A549 (cell line): ENCODE results near the gene RASA3. TPM values are rescaled to one million over a fixed set of nuclear protein-coding genes. Genes with fewer than 3 reads are reported as not detected.

Experiments
- ATAC-seq, 2 experiments: fragments of 200-7000 bp in 1 of 2; fragments of >200 bp in 1 of 2; cut with Nextera tagmentation in 1 of 2; cut with Tn5 transposase in 1 of 2; 3 replicates each; pipeline versions ENCODE4 v1.8.0 to v1.9.1; 2018 to 2020; ENCODE audit warnings: mild to moderate bottlenecking in 1 of 2, moderate library complexity in 1 of 2
- CTCF ChIA-PET: fragments of 300-600 bp; sonication (Branson Sonifier 250); formaldehyde crosslinking; extraction: SDS; loops from one replicate; lab custom pipeline; 2021; ENCODE audit warnings: antibody characterized with exemption, inconsistent platforms; lab: Yijun Ruan, JAX
- POLR2A ChIA-PET: fragments of 350-600 bp; formaldehyde crosslinking; extraction: SDS; loops from one replicate; lab custom pipeline; 2021; ENCODE audit warnings: antibody characterized with exemption, inconsistent platforms; lab: Yijun Ruan, JAX
- DNase-seq, 2 experiments: peaks; one replicate each; pipeline versions ENCODE4 v3.0.0 to v3.0.0-alpha.2; 2011 to 2016; ENCODE audit warnings: low read depth in 1 of 2, low spot score in 1 of 2
- FAIRE-seq: peaks from 2 replicates; lab custom pipeline; 2011; peaks lifted over from hg19 to GRCh38; lab: Jason Lieb, UNC
- H3K27ac ChIP-seq, 2 experiments: fragments of >200 bp; sonication (Bioruptor Twin); formaldehyde crosslinking; 3 replicates each; pipeline ENCODE4 v1.5.1; 2016 to 2017
- H3K4me1 ChIP-seq: fragments of >200 bp; sonication (Bioruptor Twin); formaldehyde crosslinking; 3 replicates; pipeline ENCODE4 v1.6.1; 2016
- H3K4me2 ChIP-seq: fragments of >200 bp; sonication (Bioruptor Twin); formaldehyde crosslinking; 3 replicates; pipeline ENCODE4 v1.6.1; 2016
- H3K4me3 ChIP-seq: fragments of >200 bp; sonication (Bioruptor Twin); formaldehyde crosslinking; 3 replicates; pipeline ENCODE4 v1.5.1; 2016
- H3K9me3 ChIP-seq: fragments of >200 bp; sonication (Bioruptor Twin); formaldehyde crosslinking; 3 replicates; pipeline ENCODE4 v1.6.1; 2016
- CHD2 ChIP-seq: fragments of 150-350 bp; IDR thresholded peaks from 2 replicates; pipeline ENCODE4 v1.6.1; 2014; ENCODE audit warnings: low read length; ENCODE audit not compliant: partially characterized antibody
- CHD4 ChIP-seq: fragments of 200-600 bp; sonication (generic); IDR thresholded peaks from 2 replicates; pipeline ENCODE4 v1.6.1; 2016; ENCODE audit warnings: antibody characterized with exemption, mild to moderate bottlenecking, borderline replicate concordance
- EHF ChIP-seq: fragments of 250-450 bp; sonication (Bioruptor Pico); IDR thresholded peaks from 2 replicates; pipeline ENCODE4 v1.5.0; 2020; ENCODE audit warnings: mild to moderate bottlenecking
- EHMT2 ChIP-seq: fragments of 200-600 bp; sonication (generic); IDR thresholded peaks from 2 replicates; pipeline ENCODE4 v1.6.1; 2016; ENCODE audit warnings: antibody characterized with exemption, low read depth, mild to moderate bottlenecking, moderate library complexity
- EP300 ChIP-seq, 2 experiments: fragments of >200 bp; sonication (Bioruptor Twin); formaldehyde crosslinking; IDR thresholded peaks; 2 replicates in 1 of 2; 3 replicates in 1 of 2; pipeline ENCODE4 v1.6.1; 2016 to 2017
- ESRRA ChIP-seq: fragments of 150-350 bp; IDR thresholded peaks from 2 replicates; pipeline ENCODE4 v1.6.1; 2014; ENCODE audit warnings: mild to moderate bottlenecking, low read length, borderline replicate concordance
- FOXS1 ChIP-seq: fragments of 250-450 bp; sonication (Bioruptor Pico); IDR thresholded peaks from 2 replicates; pipeline ENCODE4 v1.5.0; 2020; ENCODE audit warnings: mild to moderate bottlenecking, moderate library complexity
- HDAC2 ChIP-seq: fragments of 200-600 bp; sonication (generic); IDR thresholded peaks from 2 replicates; pipeline ENCODE4 v1.6.1; 2016
- HOXA7 ChIP-seq: fragments of 250-450 bp; sonication (Bioruptor Pico); IDR thresholded peaks from 2 replicates; pipeline ENCODE4 v1.5.0; 2020; ENCODE audit warnings: mild to moderate bottlenecking, moderate library complexity
- HOXB5 ChIP-seq: fragments of 250-450 bp; sonication (Bioruptor Pico); IDR thresholded peaks from 2 replicates; pipeline ENCODE4 v1.5.0; 2020; ENCODE audit warnings: mild to moderate bottlenecking, moderate library complexity
- JUN ChIP-seq, 2 experiments: fragments of >200 bp; sonication (Bioruptor Twin); formaldehyde crosslinking; IDR thresholded peaks; 2 replicates in 1 of 2; 3 replicates in 1 of 2; pipeline ENCODE4 v1.6.1; 2016 to 2017
- JUNB ChIP-seq: fragments of >200 bp; sonication (Bioruptor Twin); formaldehyde crosslinking; IDR thresholded peaks from 2 replicates; pipeline ENCODE4 v1.6.1; 2016
- KDM5A ChIP-seq: fragments of 200-600 bp; sonication (generic); IDR thresholded peaks from 2 replicates; pipeline ENCODE4 v1.6.1; 2016; ENCODE audit warnings: antibody characterized with exemption, mild to moderate bottlenecking
- MAFK ChIP-seq: fragments of 450-650 bp; IDR thresholded peaks from 2 replicates; pipeline ENCODE4 v1.6.1; 2014; ENCODE audit not compliant: partially characterized antibody
- MAZ ChIP-seq: fragments of 150-350 bp; IDR thresholded peaks from 2 replicates; pipeline ENCODE4 v1.6.1; 2014; ENCODE audit warnings: antibody characterized with exemption, low read depth, low read length, borderline replicate concordance
- MYC ChIP-seq: IDR thresholded peaks from 2 replicates; pipeline ENCODE4 v1.6.1; 2012; ENCODE audit warnings: mild to moderate bottlenecking, inconsistent platforms, low read length, improper control_type of control experiment, borderline replicate concordance
- RARB ChIP-seq: fragments of 250-450 bp; sonication (Bioruptor Pico); IDR thresholded peaks from 2 replicates; pipeline ENCODE4 v1.8.0; 2021; ENCODE audit warnings: mild to moderate bottlenecking, moderate library complexity
- RNF2 ChIP-seq: fragments of 200-600 bp; sonication (generic); IDR thresholded peaks from 2 replicates; pipeline ENCODE4 v1.6.1; 2016; ENCODE audit warnings: low read depth, mild to moderate bottlenecking, antibody characterized with exemption, moderate library complexity, borderline replicate concordance
- SMC3 ChIP-seq: fragments of >200 bp; sonication (Bioruptor Twin); formaldehyde crosslinking; IDR thresholded peaks from 3 replicates; pipeline ENCODE4 v1.6.1; 2018; ENCODE audit warnings: inconsistent platforms
- SREBF2 ChIP-seq: fragments of 450-650 bp; IDR thresholded peaks from 2 replicates; pipeline ENCODE4 v1.6.1; 2014; ENCODE audit warnings: mild to moderate bottlenecking, moderate library complexity
- TFCP2L1 ChIP-seq: fragments of 250-450 bp; sonication (Bioruptor Pico); IDR thresholded peaks from 2 replicates; pipeline ENCODE4 v1.5.0; 2021; ENCODE audit warnings: mild to moderate bottlenecking
- ZNF302 ChIP-seq: fragments of 250-450 bp; sonication (Bioruptor Pico); IDR thresholded peaks from 2 replicates; pipeline ENCODE4 v1.9.0; 2021; ENCODE audit warnings: inconsistent platforms, mild to moderate bottlenecking, moderate library complexity
- WGBS: methylation state at CpG from one replicate; pipeline ENCODE4 v1.1.6; 2017; ENCODE audit errors: missing lambda C conversion rate; 5-methylcytosine and 5-hydroxymethylcytosine counted together
- polyA plus RNA-seq, 4 experiments: library from polyadenylated mRNA; depleted of rRNA in 3 of 4; stranded (reverse); fragments of >200 nt; fragmentation: RNase III in 1 of 4; extraction: RNeasy Plus Mini Kit Qiagen cat#74134 plus additional on column Dnase treatment in 1 of 4; gene quantifications; 2 replicates in 3 of 4; 3 replicates in 1 of 4; pipeline ENCODE4 v1.2.3, GENCODE V29; 2011 to 2017
- TF ChIP-seq, protein P1 (sequence below): IDR thresholded peaks from 2 replicates; pipeline ENCODE4 v1.6.1; 2012; ENCODE audit warnings: low read depth, borderline replicate concordance
- TF ChIP-seq, protein P2 (sequence below): fragments of >200 bp; sonication (Bioruptor Twin); formaldehyde crosslinking; IDR thresholded peaks from 3 replicates; pipeline ENCODE4 v1.6.1; 2016
- TF ChIP-seq, protein P3 (sequence below): fragments of 250-450 bp; sonication (Bioruptor Pico); IDR thresholded peaks from 2 replicates; pipeline ENCODE4 v1.5.0; 2020; ENCODE audit warnings: low read depth, mild to moderate bottlenecking, moderate library complexity
- TF ChIP-seq, protein P4 (sequence below): IDR thresholded peaks from 2 replicates; pipeline ENCODE4 v1.6.1; 2012

Gene RASA3
- polyA plus RNA-seq, 2 of the 4 experiments (the other 2 are of a cell fraction), result 4.3 to 7.6 TPM

DNA sequence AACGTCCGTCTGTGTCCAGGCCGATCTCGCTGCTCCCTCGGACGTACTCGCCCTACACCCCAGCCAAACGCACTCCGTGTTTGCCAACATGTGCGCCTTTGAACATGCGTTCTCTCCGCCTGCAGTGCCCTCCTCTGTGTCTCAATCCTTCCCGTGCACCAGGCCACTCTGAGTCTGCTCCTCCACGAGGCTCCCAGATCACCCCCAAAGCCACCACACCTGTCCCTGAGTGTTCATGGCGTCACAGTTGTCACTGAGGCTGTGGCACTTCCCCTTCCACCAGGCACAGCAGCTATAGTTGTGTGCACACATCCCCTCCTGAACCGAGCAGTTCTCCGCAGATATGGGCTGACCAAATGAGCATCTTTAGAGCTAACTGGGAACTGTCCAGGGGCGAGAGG lies 35.6 kb downstream of the RASA3 start (continued):
- no peak for TF ChIP-seq ESRRA
- TF ChIP-seq, protein P1, sequence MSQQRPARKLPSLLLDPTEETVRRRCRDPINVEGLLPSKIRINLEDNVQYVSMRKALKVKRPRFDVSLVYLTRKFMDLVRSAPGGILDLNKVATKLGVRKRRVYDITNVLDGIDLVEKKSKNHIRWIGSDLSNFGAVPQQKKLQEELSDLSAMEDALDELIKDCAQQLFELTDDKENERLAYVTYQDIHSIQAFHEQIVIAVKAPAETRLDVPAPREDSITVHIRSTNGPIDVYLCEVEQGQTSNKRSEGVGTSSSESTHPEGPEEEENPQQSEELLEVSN, result no peak

DNA sequence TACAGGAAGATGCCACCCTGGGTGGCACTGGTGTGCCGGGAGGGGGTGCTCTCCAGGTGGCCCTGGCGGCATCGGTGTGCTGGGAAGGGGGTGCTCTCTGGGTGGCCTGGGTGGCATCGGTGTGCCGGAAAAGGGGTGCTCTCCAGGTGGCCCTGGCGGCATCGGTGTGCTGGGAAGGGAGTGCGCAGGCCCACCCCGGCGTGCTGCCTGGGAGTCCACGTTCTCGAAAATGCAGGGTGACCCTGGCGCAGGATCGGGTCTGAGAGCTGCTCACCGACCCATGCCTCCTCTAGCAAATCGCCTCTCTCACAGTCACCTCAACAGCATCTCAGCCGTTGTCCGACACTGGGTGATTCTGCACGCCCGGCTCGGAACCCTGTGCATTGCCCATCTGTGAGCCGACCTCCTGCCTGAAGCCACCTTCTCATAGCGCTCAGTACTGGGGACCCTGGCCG lies 36.4 kb downstream of the RASA3 start:
- 91% methylated on average over 17 of the region's 24 CpGs for WGBS
- H3K4me2 ChIP-seq, result no peak overlapping the region
- TF ChIP-seq CHD2 (no peak), RARB (CRISPR knock-in tag) (no peak), TFCP2L1 (CRISPR knock-in tag) (no peak), JUN (IDR thresholded peaks at IDR 0.05) (no peak), RNF2 (no peak), MAZ (no peak), ESRRA (no peak), JUNB (no peak), MAFK (no peak), EHMT2 (no peak), EP300 (IDR thresholded peaks at IDR 0.05) (no peak), FOXS1 (no peak)
- TF ChIP-seq, protein P2, sequence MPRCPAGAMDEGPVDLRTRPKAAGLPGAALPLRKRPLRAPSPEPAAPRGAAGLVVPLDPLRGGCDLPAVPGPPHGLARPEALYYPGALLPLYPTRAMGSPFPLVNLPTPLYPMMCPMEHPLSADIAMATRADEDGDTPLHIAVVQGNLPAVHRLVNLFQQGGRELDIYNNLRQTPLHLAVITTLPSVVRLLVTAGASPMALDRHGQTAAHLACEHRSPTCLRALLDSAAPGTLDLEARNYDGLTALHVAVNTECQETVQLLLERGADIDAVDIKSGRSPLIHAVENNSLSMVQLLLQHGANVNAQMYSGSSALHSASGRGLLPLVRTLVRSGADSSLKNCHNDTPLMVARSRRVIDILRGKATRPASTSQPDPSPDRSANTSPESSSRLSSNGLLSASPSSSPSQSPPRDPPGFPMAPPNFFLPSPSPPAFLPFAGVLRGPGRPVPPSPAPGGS, result no peak
- TF ChIP-seq, protein P3, sequence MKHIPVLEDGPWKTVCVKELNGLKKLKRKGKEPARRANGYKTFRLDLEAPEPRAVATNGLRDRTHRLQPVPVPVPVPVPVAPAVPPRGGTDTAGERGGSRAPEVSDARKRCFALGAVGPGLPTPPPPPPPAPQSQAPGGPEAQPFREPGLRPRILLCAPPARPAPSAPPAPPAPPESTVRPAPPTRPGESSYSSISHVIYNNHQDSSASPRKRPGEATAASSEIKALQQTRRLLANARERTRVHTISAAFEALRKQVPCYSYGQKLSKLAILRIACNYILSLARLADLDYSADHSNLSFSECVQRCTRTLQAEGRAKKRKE (CRISPR knock-in tag), result no peak
- no peak for ATAC-seq
- DNase-seq, result no peak
- CTCF ChIA-PET, result interaction anchor here (0.7 to 1.7 kb wide), 2 partner anchors 8 to 30 kb away, joined by 3 to 4 read pairs; no protein-coding TSS in a partner anchor
- peaks cover 9% of the 10 kb centered on the region; the same call in 2 of the 3 replicates for H3K4me1 ChIP-seq
- no peak for FAIRE-seq
- H3K27ac ChIP-seq, result no peak overlapping the region
- no peak overlapping the region for H3K4me3 ChIP-seq
- H3K9me3 ChIP-seq, result peaks cover 5% of the 10 kb centered on the region; the same call in 1 of the 3 replicates
- POLR2A ChIA-PET, result no interaction called here

DNA sequence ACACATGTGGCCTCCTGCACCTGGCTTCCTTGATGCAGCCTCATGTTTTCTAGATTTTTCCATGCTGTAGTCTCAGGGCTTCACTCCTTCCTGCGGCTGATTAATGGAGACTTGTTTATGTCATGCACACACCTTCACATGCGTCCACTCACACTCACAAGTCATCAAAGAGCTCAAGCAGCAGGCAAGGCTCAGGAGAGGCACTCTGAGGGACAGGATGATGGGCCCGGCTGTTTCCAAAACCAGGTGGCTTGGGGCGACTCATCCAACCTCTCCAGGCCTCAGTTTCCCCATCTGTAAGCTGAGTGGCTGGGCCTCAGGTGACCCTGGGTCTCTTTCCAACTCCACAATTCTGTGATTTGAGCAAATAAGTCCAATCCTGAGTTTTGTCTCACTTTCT lies 36.9 kb downstream of the RASA3 start:
- ATAC-seq, result no peak

More for the DNA sequence above, 36.9 kb downstream of the RASA3 start:
- WGBS, result 68% methylated on average over 4 of the region's 4 CpGs
- TF ChIP-seq MAZ (no peak), SMC3 (no peak), CHD4 (no peak), SREBF2 (no peak), KDM5A (no peak), RARB (CRISPR knock-in tag) (no peak), HDAC2 (no peak), JUNB (no peak), MYC (no peak), EHF (no peak), TFCP2L1 (CRISPR knock-in tag) (no peak), HOXB5 (CRISPR knock-in tag) (no peak), ZNF302 (CRISPR knock-in tag) (no peak), HOXA7 (CRISPR knock-in tag) (no peak), FOXS1 (no peak)
- TF ChIP-seq, protein P4, sequence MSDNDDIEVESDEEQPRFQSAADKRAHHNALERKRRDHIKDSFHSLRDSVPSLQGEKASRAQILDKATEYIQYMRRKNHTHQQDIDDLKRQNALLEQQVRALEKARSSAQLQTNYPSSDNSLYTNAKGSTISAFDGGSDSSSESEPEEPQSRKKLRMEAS, result no peak
- TF ChIP-seq, protein P1, result no peak
- peaks cover 5% of the 10 kb centered on the region; the same call in 1 of the 3 replicates for H3K9me3 ChIP-seq
- H3K27ac ChIP-seq, result no peak overlapping the region
- ChIA-PET CTCF (interaction anchor here (0.7 kb wide), 1 partner anchor 30 kb away, joined by 3 read pairs; no protein-coding TSS in a partner anchor), POLR2A (no interaction called here)
- no peak for FAIRE-seq
- no peak for DNase-seq
- no peak overlapping the region for H3K4me3 ChIP-seq
- no peak overlapping the region for H3K4me2 ChIP-seq
- peaks cover 4% of the 10 kb centered on the region; the same call in 2 of the 3 replicates for H3K4me1 ChIP-seq
